Fibroblast of upper back skin (primary cell): ENCODE data around the gene KCNB1.
A peak's percentile ranks its signal among the peaks of the same experiment; 100 is the strongest.

Experiments used
- DNase-seq: peaks from one replicate; pipeline ENCODE4 v3.0.0-alpha.2; 2013

KCNB1 gene

GRCh38 chr20:49466114-49466912, 16.2 kb downstream of the KCNB1 start:
- no peak for DNase-seq

DNA sequence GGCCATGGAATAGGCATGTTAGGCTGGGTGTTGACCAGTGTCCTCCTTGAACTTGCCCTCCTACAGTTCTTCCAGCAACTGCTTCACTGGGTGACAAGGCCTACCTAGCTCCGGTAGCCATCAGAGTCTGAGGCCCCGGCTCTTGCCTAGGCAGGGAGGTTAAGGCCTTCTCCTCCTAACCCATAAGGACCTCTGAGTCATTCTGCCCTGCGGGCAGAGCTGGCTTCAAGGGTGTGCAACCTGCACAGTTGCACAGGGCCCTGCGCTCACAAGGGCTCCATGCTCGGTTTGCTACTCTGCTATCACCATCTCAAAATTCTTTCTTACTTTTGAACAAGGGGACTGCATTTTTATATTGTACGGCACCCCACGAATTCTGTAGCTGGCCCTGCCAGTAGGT, 17.9 kb downstream of the KCNB1 start:
- DNase-seq = no peak

DNA sequence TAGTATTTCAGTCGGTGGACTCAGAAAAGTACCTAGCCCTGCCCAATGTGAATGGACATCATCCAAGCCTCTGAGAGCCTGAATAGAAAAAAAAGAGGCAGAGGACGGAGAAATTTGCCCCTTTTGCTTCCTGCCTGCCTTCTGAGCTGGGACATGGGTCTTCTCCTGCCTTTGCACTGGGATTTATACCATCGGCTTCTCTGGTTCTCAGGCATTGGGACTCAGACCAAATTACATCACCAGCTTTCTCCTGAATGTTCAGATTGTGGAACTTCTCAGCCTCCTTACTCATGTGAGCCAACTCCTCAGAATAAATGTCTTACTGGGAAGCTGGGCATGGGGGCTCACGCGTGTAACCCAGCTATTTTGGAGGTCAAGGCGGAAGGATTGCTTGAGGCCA, 19.8 kb downstream of the KCNB1 start:
- DNase-seq = no peak

DNA sequence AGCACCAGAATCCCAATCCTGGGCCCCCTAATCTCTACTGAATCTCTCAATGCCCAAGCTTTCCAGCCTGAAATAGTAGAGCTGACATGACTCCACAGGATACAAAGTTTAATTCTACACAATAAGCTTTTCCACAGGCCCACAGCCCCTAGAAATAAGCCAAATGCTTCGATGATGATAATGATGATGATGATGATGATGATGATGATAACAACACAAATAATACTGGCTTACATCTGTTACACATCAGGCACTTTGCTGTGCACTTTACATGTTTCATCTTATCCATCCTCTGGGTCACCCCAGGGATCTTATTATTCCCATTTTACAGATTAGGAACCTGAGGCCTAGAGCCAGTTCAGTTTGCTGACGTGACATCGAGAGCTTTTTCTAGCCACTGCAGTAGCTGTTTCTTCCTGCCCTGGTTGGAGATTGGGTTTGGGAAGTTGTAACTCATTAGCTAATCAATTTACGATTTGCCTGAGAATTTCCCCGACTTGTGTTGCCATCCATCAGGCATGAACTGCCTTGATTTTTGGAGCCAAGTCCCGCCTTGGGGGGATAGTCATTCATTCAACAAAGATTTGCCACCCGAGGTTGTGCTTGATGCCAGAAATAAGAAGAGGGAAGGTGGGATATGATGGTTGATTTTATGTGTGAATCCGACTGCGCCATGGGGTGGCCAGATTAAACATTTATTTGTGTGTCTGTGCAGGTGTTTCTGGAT, 20.4 kb downstream of the KCNB1 start:
- DNase-seq = no peak

- DNase-seq = no peak
These were observed 21.6 kb downstream of the KCNB1 start for GRCh38 chr20:49460916-49461315.

GRCh38 chr20:49460131-49460530, 22.3 kb downstream of the KCNB1 start:
- no peak for DNase-seq

GRCh38 chr20:49459684-49460083, 22.8 kb downstream of the KCNB1 start:
- no peak for DNase-seq

DNA sequence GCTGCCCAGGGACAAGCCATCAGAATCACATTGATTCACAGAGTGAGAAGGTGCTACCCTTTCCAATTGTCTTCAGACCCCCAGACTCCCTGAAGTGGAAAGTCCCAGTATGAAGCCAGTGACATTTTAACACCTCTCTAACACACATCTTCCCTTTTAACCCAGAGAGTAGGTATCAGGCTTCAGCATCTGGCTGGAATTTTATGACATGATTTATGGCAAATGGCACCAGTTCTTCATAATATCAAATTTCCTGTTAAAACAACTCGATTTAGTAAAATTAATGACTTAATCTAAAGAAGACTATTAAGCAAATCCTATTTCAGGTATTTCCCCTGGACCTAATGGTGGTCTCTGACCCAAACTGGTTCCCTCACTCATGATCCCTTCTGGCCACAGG, 25.0 kb downstream of the KCNB1 start:
- DNase-seq = no peak

DNA sequence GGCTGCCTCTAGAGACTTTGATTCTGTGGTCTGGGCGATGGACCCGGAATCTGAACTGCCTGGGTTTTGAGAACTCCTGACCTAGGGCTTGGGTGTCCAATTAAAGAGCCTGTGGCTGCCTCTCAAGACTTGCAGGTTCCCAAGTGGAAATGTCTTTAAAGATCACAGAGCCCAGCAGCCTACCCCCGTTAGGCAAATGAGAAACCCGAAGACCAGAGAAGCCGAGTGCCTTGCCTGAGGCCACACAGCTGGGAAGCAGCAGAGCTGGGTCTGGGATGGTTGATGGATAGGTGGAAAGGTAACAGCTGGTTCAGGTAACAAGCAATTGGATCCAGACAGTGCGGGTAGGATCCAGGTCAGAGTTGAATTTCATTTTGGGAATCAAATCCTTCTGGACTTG, 25.8 kb downstream of the KCNB1 start:
- DNase-seq = no peak

DNA sequence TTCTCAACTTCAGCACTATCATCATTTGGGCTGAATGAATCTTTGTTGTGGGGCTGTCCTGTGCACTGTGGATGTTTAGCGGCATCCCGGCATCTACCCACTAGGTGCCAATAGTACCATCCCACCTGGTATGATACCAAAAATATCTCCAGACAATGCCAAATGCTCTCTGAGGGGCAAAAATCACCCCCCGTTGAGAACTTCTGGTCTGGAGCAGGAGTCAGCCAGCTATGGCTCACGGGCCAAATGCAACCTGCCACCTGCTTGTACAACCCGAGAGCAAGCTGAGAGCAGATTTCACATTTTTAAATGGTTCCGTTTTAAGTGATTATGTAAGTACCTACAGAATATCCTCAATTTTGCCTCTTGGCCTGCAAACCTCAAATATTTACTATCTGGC, 26.8 kb downstream of the KCNB1 start:
- no peak for DNase-seq

DNA sequence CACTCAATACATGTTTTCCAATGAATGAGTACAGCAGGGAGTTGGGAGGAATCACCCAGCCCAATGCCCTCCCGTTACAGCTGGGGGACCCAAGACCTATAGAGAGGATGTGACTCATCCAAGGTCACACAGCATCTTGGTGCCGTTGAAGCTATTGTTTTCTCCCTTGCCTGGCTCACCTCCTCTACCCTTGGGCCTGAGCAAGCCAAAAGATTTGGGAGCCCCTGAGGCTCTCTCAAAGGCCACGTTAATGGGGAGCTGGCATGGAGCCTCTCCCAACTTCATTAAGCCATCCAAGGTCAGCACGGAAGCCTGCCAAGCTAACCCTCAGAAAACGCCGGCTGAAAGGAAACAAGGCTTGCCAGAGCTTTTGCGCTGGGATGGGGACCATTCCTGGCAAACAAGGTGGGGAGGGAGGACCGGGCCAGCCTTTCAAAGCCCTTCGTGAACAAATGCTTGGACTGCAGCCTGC, 30.4 kb downstream of the KCNB1 start:
- no peak for DNase-seq

- DNase-seq = no peak
These were observed 32.2 kb downstream of the KCNB1 start for GRCh38 chr20:49450281-49450721.

- DNase-seq = no peak
These were observed 33.6 kb downstream of the KCNB1 start for GRCh38 chr20:49448917-49449316.

DNA sequence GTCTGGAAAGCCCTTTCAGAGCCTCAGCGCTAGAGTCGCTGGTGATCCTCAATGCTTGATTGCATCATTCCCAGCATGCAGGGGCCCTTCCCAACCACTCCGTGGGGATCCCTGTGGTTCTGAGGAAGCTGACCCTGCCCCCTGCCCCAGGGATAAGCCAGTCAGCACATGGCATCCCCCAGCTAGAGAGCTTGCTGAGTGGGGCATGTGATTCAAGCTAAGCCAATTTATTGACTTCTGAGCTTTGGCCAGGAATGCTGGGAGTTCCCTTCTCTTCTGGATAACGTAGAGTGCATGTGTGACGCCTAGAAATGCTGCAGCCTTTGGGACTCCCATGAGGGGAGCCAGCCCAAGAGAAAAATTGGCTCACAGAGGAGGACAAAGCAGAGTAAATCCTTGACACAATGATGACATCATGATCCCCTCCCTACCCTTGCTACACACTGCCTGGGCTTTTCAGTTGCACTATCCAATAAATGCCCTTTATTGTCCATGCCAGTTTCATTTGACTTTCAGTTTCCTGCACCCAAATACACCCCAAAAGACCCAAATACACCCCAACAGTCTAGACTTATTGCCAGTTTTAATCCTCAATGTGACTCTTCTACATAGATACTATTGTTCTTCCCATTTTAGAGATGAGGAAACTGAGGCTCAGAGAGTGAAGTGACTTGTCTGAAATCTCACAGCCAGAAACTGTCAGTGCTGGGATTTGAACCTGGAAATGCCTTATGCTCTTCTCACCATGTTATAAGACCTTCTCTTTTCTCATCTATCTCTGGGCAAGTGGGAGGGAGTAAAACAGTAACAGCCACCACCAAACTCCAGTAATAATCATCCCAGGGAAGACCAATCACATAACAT, 34.3 kb downstream of the KCNB1 start:
- DNase-seq = peak; percentile 61

DNA sequence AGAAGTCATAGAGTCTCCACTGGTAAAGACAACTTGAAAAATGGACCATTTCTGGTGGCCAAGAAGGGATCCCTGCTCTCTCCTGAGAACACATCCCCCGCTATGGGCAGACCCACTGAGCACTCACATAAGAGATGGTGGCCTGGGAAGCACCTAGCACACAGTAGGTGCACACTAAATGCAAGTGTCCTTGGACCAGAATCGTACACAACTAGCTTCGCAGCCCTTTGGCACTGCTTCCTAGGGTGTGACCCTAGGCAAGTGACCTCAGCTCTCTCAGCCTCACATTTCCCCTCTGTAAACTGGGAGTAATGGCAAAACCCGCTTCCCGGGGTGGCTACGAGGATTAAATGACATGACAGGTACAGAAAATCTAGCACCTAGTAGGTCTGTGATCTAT, 35.1 kb downstream of the KCNB1 start:
- DNase-seq = no peak

DNA sequence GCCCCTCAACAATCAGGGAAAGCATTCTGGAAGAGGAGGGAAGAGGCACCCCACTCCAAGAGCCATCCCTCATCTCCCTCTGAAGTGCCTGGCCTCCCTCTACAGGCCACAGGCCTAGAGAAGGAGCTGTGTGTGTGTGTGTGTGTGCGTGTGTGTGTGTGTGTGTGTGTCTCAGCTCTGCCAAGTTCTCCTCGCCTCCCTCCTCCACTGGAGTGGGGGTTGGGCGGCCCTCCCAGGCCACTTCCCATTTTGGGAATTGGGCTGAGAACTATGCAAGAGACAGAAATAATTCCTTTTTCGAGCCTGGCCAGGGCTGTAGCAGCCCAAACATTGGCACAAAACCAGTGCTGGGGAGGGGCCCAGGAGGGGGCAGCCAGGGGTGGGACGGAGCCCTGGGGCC, 35.7 kb downstream of the KCNB1 start:
- DNase-seq = peak; percentile 67

- no peak for DNase-seq
These were observed 36.4 kb downstream of the KCNB1 start for GRCh38 chr20:49446080-49446479.

- DNase-seq = no peak
These were observed 37.3 kb downstream of the KCNB1 start for GRCh38 chr20:49445176-49445575.

DNA sequence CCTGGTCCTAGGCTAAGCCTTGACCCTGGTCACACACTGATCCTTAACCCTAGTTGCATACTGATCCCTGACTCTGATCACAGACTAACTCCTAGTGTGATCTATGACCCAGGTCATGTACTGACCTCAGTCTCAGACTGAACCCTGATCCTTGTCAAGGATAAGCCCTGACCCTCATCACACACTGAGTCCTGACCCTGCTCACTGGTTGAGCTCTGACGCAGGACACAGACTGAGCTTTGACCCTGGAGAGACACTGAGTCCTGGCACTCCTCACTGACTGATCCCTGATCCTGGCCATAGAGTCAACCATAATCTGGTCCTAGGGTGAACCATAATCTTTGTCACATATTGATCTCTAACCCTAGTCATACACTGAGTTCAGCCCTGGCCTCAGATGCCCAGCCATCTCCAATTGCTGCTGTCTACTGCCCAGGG, 37.9 kb downstream of the KCNB1 start:
- no peak for DNase-seq

DNA sequence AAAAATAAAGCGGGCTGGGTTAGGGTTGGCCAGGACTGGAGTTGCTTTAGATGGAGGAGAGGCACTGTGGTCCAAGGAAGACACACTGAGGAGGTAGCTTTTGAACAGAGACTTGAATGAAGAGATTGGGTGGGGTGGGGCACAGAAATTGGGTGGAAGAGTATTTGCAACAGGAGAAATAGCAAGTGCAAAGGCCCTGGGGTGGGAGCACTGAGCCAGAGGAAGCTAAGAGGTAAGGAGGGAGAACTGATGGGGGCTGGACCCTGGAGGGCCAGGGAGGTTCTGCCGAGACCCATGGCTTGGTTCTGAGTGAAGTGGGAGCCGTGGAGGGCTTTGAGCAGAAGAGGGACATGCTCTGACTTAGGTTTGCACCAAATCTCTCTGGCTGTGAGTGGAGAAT, 45.4 kb downstream of the KCNB1 start:
- DNase-seq = no peak

DNA sequence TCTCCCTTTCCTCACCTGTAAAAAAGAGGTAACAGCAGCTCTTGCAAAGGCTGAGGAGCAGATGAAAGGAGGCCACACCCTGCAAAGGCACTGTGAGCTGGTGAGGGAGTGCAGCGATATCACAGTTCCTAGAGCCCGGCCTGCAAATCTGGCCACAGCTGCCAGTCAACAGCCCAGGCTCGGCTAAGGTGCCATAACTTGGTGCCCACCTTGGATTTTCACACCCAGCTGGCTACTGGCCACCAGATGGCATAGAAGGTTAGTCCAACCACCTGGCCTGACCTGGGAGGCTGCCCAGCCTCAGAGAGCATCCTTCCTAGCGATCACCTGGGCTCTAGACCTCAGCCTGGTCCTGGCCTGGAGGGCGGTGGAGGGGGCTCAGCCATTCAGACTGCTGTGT, 46.8 kb downstream of the KCNB1 start:
- no peak for DNase-seq

GRCh38 chr20:49433333-49433732, 49.1 kb downstream of the KCNB1 start:
- DNase-seq = no peak

- no peak for DNase-seq
These were observed 49.9 kb downstream of the KCNB1 start for GRCh38 chr20:49432550-49432949.
